Aorta (tissue), 5 donors: Measurements from ENCODE around the gene IWS1. TPM values are rescaled to one million over a fixed set of nuclear protein-coding genes. Genes with fewer than 3 reads are reported as not detected.
"Not testable (repeated sequence)": the region's sequence is repeated elsewhere in the genome, so short reads cannot be mapped to it uniquely, and the experiment has no call there.

Experiments
- ATAC-seq: fragments of 200-7000 bp; cut with Tn5 transposase; one replicate; pipeline ENCODE4 v1.9.1; 2022; ENCODE audit warnings: moderate library complexity; ENCODE audit not compliant: low FRiP score
- DNase-seq, 2 donors: peaks; one replicate each; pipeline ENCODE4 v3.0.0-alpha.2; 2020
- H3K27ac ChIP-seq, 2 donors: one replicate each; pipeline ENCODE4 v1.5.1; 2013; ENCODE audit warnings: low read length in 2 of 2, mild to moderate bottlenecking in 2 of 2, moderate library complexity in 2 of 2, control low read depth in 1 of 2, inconsistent platforms in 1 of 2, low read depth in 1 of 2
- H3K27me3 ChIP-seq, 2 donors: one replicate each; pipeline ENCODE4 v1.6.1; 2013; ENCODE audit warnings: control low read depth in 1 of 2, low read length in 1 of 2, mild to moderate bottlenecking in 1 of 2, moderate library complexity in 1 of 2; ENCODE audit not compliant: insufficient read depth in 2 of 2, control insufficient read depth in 1 of 2
- H3K36me3 ChIP-seq, 2 donors: one replicate each; pipeline ENCODE4 v1.6.1; 2013; ENCODE audit warnings: control low read depth in 1 of 2, low read length in 1 of 2, mild to moderate bottlenecking in 1 of 2; ENCODE audit not compliant: insufficient read depth in 2 of 2, control insufficient read depth in 1 of 2
- H3K4me1 ChIP-seq, 2 donors: one replicate each; pipeline ENCODE4 v1.6.1; 2013; ENCODE audit warnings: low read length in 2 of 2, control low read depth in 1 of 2, mild to moderate bottlenecking in 1 of 2, moderate library complexity in 1 of 2; ENCODE audit not compliant: insufficient read depth in 2 of 2, control insufficient read depth in 1 of 2
- H3K4me3 ChIP-seq, 2 donors: one replicate each; pipeline ENCODE4 v1.5.1; 2013; ENCODE audit warnings: low read length in 2 of 2, control low read depth in 1 of 2, mild to moderate bottlenecking in 1 of 2
- H3K9me3 ChIP-seq: one replicate; pipeline ENCODE4 v1.6.1; 2013; ENCODE audit warnings: mild to moderate bottlenecking, low read length; ENCODE audit not compliant: control insufficient read depth
- WGBS, 2 donors: extraction: QIAGEN DNeasy Blood & Tissue Kit; methylation state at CpG; one replicate each; pipeline ENCODE4 v1.1.7; 2013; 5-methylcytosine and 5-hydroxymethylcytosine counted together
- intact Hi-C, 2 donors: fragments of 100-400 bp; cut with DNase I; formaldehyde crosslinking; loops; one replicate each; pipeline versions ENCODE4 v1.14.2 to v1.15.0; 2022
- long read RNA-seq, 2 donors: library from polyadenylated mRNA; unstranded; transcript quantifications; one replicate each; pipeline ENCODE4 v2.0.0, GENCODE V29; 2020 to 2021
- polyA plus RNA-seq, 2 donors: library from polyadenylated mRNA; stranded (reverse); fragments of 200-250 nt; gene quantifications; one replicate each; pipeline ENCODE4 v1.2.3, GENCODE V29; 2013
- total RNA-seq, 2 donors: library from RNA; stranded (reverse); fragmentation: NEBNext Ultra II Directional; extraction: Animal tissue kit (Norgen Biotek cat#: 25700); gene quantifications; one replicate each; pipeline ENCODE4 v1.2.1, GENCODE V29; 2021
- donor health status: healthy with polysubstance abuse.
- donor health status: Bipolar disorder and iron deficiency.
- donor health status: DM: no; HTN: no; CAD: no.
- donor health status: DM: no; HTN: no; CAD: no.
- donor health status: DM: yes; HTN: yes; CAD: no.

IWS1 gene
- total RNA-seq (10 to 100 TPM; 37.1 to 40.2 TPM), polyA plus RNA-seq (10 to 100 TPM; 14.0 to 27.6 TPM)
- long read RNA-seq, donor 1, transcript IWS1-209 (2 exons, 870 nt): major isoform, 5 of 136 reads
- long read RNA-seq, donor 1, partial matches to known transcripts: 107 of 136 reads
- long read RNA-seq, donor 1, other reads (novel, unspliced or antisense): 21 of 136 reads
- long read RNA-seq, donor 2, transcript IWS1-201 (14 exons, 2,958 nt): major isoform, 7 of 24 reads
- long read RNA-seq, donor 2, partial matches to known transcripts: 10 of 24 reads
- long read RNA-seq, donor 2, other reads (novel, unspliced or antisense): 5 of 24 reads

- intact Hi-C loops: loop anchor here (2.0 to 10.0 kb wide), 5 partner anchors 41 to 171 kb away; no protein-coding TSS in a partner anchor
- H3K9me3 ChIP-seq: peaks cover 1% of the 10 kb centered on the region
- H3K27me3 ChIP-seq: no peaks in the 10 kb centered on the region
- DNase-seq (peak; percentile 98), ATAC-seq (peak; percentile 98)
- H3K27ac ChIP-seq: peak within 1 kb of the TSS; percentile 45 to 49
- no peaks in the 10 kb centered on the region for H3K36me3 ChIP-seq
- peak within 1 kb of the TSS; percentile 38 to 87 for H3K4me3 ChIP-seq
- WGBS, 2 donors: 0% methylated on average over 70 of the region's 70 CpGs
- no peaks in the 10 kb centered on the region for H3K4me1 ChIP-seq
These were observed at the start of gene IWS1 for GRCh38 chr2:127526132-127527000. IWS1 (minus strand) TSS chr2:127526489; CDS start chr2:127526208, 281 bp downstream.

GRCh38 chr2:127575941-127576432, 49.7 kb upstream of the IWS1 start:
- 7 to 9% methylated on average over 11 of the region's 11 CpGs for WGBS, 2 donors
- Histone ChIP-seq H3K36me3 (no peaks in the 10 kb centered on the region), H3K27me3 (no peaks in the 10 kb centered on the region), H3K4me3 (no peak overlapping the region), H3K9me3 (no peaks in the 10 kb centered on the region), H3K4me1 (peaks cover 0 to 4% of the 10 kb centered on the region in 2 donors), H3K27ac (peak overlapping the region; percentile 4 to 13)
- no peak for DNase-seq
- intact Hi-C loops: no loop called here
- no peak for ATAC-seq

GRCh38 chr2:127575185-127575765, 49.0 kb upstream of the IWS1 start:
- WGBS, 2 donors: 92 to 94% methylated on average over 4 of the region's 4 CpGs
- intact Hi-C loops: no loop called here
- no peaks in the 10 kb centered on the region for H3K9me3 ChIP-seq

GRCh38 chr2:127574656-127575055, 48.4 kb upstream of the IWS1 start:
- DNase-seq (no peak), ATAC-seq (no peak)
- Histone ChIP-seq H3K27me3 (no peaks in the 10 kb centered on the region), H3K4me3 (no peak overlapping the region), H3K9me3 (no peaks in the 10 kb centered on the region), H3K27ac (no peak overlapping the region), H3K4me1 (peaks cover 2 to 4% of the 10 kb centered on the region in 2 donors), H3K36me3 (no peaks in the 10 kb centered on the region)
- intact Hi-C loops: no loop called here
- WGBS, 2 donors: 94 to 97% methylated on average over 3 of the region's 3 CpGs

More at GRCh38 chr2:127575185-127575765, 49.0 kb upstream of the IWS1 start:
- Histone ChIP-seq H3K27me3 (no peaks in the 10 kb centered on the region), H3K36me3 (no peaks in the 10 kb centered on the region), H3K4me3 (no peak overlapping the region), H3K4me1 (peaks cover 0 to 4% of the 10 kb centered on the region in 2 donors), H3K27ac (no peak overlapping the region)
- DNase-seq (no peak), ATAC-seq (no peak)

- ATAC-seq: no peak
- Histone ChIP-seq H3K27me3 (no peaks in the 10 kb centered on the region), H3K9me3 (no peaks in the 10 kb centered on the region), H3K4me3 (no peak overlapping the region), H3K4me1 (peaks cover 3 to 4% of the 10 kb centered on the region in 2 donors), H3K36me3 (no peaks in the 10 kb centered on the region), H3K27ac (no peak overlapping the region)
- DNase-seq: no peak
- intact Hi-C loops: no loop called here
- WGBS, 2 donors: 97 to 98% methylated on average over 17 of the region's 17 CpGs
These were observed 47.5 kb upstream of the IWS1 start for GRCh38 chr2:127573771-127574170.

GRCh38 chr2:127573298-127573697, 47.0 kb upstream of the IWS1 start:
- Histone ChIP-seq H3K36me3 (no peaks in the 10 kb centered on the region), H3K27me3 (no peaks in the 10 kb centered on the region), H3K27ac (no peak overlapping the region), H3K4me1 (peaks cover 3 to 5% of the 10 kb centered on the region in 2 donors), H3K9me3 (no peaks in the 10 kb centered on the region), H3K4me3 (no peak overlapping the region)
- DNase-seq (no peak), ATAC-seq (no peak)
- intact Hi-C loops: no loop called here
- 75 to 82% methylated on average over 6 of the region's 6 CpGs for WGBS, 2 donors

- peaks cover 3 to 8% of the 10 kb centered on the region in 2 donors for H3K4me1 ChIP-seq
- H3K9me3 ChIP-seq: no peaks in the 10 kb centered on the region
- H3K27ac ChIP-seq: no peak overlapping the region
- ATAC-seq (no peak), DNase-seq (no peak)
- H3K4me3 ChIP-seq: no peak overlapping the region
- intact Hi-C loops: no loop called here
- no peaks in the 10 kb centered on the region for H3K36me3 ChIP-seq
- WGBS, 2 donors: 94 to 97% methylated on average over 5 of the region's 5 CpGs
- H3K27me3 ChIP-seq: no peaks in the 10 kb centered on the region
These were observed 46.6 kb upstream of the IWS1 start for GRCh38 chr2:127572841-127573240.

GRCh38 chr2:127572352-127572751, 46.1 kb upstream of the IWS1 start:
- DNase-seq, intact Hi-C loops, ATAC-seq, H3K4me1 ChIP-seq, H3K27ac ChIP-seq, H3K27me3 ChIP-seq, H3K9me3 ChIP-seq, H3K4me3 ChIP-seq, H3K36me3 ChIP-seq: not testable (repeated sequence)
- 91 to 97% methylated on average over 2 of the region's 2 CpGs for WGBS, 2 donors
